DMS53 (cell line): ENCODE data around the gene SPNS3.
A peak's percentile ranks its signal among the peaks of the same experiment; 100 is the strongest.

Experiments used
- DNase-seq: peaks from one replicate; lab custom pipeline; 2025; lab: John Stamatoyannopoulos, UW

Gene SPNS3

DNA sequence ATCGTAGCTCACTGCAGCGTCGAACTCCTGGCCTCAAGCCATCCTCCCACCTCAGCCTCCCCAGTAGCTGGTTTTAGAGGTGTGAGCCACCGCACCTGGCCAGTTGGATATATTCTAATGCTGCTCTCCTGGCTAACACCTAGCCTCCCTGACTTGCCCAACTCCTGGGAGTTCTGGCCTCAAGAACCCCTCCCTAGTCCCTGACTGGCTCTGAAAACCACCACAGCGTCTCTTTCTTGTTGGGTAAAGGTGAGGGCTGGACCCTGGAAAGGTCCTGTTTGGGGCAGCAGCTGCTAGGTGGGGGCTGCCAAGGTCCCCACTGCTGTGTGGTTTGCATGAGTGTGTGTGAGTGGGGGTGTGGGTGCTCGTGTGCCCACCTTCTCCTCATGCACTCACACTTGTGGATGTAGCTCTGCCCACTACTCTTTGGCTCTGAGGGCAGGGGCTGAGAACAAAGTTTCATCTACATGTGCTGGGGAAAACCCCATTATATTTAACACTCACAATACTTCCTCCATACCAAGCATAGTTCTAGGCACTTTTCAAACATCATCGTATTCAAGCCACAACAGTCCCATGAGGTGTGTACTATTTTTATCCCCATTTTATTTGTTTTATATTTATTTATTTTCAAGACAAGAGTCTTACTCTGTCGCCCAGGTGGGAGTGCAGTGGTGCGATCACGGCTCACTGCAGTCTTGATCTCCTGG lies 7.1 kb upstream of the SPNS3 start:
- no peak for DNase-seq

DNA sequence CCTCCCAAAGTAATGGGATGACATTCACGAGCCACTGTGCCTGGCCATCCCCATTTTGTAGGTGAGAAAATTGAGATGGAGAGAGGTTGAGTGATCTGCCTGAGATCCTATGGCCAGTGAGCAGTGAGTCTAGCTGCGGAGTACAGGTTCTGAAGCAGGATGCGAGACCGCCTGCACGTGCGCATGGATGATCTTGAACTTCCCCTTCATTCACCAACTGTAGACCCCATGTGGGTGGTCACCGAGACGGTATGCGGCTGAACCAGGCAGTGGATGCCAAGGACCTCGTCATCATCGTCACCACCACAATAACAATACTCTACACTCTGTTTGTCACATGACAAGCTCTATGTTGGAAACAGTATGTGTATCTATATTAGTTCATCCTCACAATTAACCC lies 6.2 kb upstream of the SPNS3 start:
- no peak for DNase-seq

DNA sequence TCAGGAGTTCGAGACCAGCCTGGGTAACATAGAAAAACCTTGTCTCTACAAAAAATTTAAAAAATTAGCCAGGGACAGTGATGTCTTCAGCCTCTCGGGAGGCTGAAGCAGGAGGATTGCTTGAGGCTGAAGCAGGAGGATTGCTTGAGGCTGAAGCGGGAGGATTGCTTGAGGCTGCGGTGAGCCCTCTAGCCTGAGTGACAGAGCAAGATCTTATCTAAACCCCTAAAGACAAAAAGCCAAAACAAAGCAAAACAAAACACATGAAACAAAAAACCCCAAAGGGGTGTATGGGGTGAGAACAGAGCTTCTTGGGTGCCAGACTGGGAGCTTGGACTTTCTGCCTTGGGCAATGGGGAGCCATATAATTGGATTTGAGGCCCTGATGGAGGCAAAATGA lies 2.6 kb downstream of the SPNS3 start:
- DNase-seq: no peak

DNA sequence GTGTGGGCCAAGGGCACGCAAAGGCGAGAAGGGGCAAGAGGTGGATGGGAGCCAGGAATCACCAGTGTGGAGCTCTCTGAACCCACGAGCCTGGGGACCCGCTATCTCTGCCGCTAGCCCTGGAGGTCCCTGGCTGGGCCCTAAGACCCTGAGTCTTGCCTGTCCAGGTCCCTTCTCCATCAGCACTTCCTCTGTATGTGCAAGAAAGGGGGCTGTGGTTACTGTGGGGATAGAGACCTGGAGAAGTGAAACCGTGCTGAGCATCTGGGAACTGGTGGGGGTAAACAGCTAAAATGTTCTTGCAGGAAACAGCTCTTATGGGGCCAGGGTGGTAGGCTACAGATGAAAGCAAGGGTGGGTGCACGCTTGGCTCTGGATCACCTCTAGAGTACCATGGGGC lies 3.1 kb downstream of the SPNS3 start:
- no peak for DNase-seq

DNA sequence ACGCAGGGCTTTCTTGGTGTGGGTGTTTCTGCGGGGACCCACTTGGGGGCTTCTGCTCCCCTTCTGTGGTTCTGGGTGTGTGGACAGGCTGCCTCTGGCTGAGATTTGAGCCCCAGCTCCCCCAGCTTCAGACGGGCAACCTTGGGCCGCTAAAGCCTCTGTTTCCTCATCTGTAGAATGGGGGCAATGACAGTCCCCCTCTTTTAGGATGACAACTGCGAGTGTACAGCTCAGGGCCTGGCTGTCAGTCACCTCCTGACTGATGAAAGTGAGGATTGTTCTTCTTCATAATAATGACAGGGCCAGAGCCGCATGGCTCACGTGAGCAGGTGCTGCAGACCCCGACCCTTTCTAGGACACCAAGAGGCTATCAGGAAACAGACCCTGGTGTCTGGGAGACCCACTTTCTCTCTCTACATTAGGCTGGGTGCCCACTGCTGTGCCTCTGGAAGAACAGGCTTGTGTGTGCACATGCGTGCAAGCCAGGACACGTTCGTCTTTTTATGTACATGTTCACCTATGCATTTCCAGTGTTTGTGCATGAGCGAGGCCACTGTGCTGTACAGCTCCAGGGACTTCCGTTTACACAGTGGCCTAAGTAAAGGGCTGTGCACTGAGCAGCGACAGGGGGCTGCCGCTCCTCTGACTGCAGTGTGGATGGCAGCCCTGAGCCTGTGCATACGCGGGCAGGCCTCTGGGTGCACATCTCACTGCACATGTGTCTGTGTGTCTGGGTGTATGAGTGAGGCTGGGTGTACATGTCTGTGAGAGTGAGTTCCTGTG lies 4.6 kb downstream of the SPNS3 start:
- DNase-seq: no peak

DNA sequence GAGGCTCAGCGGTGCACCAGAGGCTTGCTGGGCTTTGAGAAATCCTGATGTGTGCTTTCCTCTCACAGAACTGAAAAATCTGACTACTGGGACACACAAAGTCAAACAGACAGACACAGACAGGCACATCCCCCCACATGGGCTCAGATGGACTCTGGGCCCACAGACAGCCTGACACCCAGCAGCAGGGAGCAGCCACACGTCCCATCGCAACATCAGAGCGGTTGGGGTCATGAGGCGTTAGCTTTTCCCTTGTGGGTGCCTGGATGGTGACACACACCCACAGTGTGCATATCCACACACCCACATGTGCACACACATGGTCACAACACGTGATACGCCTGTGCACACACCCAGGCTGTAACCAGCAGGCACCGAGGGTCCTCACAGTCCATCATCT lies 6.3 kb downstream of the SPNS3 start:
- no peak for DNase-seq

DNA sequence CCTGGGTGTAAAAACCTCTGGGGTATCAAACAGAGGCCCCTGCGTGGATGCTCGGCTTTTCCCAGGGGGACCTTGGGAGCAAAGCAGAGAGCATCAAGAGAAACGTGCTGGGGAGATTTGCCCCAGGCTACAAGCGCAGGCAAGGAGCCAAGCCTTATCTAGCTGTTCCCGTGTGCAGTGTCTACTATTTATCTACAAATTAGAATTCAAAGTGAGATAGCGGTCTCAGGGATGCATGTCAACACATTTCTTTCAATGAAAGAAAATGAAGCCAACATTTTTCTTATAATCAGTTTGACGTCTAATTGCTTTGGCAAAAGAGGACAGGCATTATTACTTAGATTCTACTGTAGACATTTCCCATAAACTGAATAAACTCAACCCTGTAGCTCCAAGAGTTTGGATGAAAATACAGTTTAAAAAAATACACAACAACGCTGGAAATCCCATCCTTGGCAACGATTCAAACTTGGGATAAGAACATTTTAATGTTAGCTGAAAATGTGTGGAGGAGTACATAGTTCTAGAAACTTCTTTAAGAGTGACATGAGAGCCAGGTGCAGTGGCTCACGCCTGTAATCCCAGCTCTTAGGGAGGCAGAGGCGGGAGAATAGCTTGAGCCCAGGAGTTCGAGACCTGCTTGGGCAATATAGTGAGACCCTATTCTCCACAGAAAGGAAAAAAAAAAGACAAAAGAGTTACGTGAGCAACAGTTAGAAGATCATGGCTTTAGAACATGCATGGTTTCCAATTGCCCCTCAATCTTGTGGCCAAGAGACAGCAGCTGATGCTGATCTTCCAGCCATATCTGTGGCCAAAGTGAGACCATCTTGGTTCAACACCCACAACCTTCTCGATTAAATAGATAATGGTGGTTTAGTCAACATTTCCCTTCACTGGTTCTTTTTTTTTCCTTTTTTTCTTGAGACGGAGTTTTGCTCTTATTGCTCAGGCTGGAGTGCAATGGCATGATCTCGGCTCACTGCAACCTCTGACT lies 7.2 kb downstream of the SPNS3 start:
- no peak for DNase-seq

DNA sequence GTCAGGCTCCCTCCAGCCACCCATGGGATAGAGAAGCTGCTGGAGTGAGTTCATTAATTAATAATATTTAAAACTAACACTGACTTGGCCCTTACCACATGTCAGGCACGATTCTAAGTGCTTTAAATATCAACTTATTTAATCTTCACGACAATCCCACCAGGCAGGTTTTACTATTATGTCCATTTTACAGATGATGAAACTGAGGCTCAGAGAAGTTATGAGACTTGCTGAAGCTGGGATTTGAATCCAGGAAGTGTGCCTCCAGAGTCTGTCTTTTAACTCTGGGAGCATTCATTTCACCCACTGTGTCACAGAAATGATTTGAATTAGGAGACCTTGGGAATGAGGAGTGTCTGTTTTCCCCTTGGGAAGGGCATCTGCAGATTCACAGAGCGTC lies 8.8 kb downstream of the SPNS3 start:
- DNase-seq: no peak

DNA sequence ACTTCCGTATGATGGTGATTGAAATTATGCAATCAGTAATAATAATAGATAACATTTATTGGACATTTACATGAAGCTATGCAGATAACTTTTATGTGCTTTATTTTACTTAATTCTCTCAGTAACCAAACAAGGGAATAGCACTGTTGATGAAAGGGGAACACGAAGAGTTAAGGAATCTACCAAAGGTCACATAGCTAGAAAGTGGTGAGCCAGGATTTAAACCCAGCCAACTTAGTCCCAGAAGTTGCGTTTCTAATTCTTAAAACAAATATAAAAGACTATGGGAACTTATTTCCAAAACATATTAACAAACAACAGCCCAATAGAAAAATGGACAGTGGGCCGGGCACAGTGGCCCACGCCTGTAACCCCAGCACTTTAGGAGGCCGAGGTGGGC lies 9.7 kb downstream of the SPNS3 start:
- DNase-seq: no peak

DNA sequence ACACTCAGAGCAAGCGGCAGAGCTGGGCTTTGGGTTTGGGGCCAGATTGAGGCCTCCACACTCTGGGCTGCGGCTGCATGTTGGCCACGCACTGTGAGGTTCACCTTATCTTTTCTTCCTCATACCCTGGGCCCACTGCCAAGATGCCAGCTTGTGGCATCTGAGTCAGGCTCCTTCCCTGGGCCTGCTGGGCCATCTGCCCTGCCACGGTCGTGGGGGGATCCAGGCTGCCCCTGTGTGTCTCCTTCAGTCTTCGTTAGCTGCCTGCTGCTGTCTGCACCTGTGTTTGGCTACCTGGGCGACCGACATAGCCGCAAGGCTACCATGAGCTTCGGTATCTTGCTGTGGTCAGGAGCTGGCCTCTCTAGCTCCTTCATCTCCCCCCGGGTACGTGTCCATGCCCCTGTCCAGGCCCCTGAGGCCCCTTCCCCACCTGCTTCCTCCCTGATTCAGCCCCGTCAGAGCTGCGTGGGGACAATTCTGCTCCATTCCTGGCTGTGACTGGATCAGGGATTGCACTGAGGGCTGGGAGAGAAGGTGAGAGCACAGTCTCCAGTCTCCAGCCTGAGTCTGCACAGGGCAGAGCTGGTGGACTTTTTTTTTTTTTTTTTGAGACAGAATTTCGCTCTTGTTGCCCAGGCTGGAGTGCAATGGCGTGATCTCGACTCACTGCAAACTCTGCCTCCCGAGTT lies 11.2 kb downstream of the SPNS3 start:
- no peak for DNase-seq

DNA sequence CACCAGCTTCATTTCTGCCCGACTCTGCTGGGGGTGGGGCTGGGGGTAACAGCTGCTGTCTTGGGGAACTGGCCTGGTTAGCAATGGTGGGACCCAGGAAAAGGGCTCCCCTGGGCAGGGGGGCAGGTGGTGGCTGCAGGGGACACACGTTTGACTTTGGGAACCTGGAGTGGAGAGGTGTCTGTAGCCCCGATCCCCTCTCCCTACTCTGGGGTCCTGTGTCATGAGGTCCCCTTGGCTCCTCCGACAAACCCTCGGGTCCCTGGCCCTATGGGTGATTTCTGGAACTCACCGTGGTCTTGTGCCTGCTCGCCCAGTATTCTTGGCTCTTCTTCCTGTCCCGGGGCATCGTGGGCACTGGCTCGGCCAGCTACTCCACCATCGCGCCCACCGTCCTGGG lies 12.0 kb downstream of the SPNS3 start:
- no peak for DNase-seq

DNA sequence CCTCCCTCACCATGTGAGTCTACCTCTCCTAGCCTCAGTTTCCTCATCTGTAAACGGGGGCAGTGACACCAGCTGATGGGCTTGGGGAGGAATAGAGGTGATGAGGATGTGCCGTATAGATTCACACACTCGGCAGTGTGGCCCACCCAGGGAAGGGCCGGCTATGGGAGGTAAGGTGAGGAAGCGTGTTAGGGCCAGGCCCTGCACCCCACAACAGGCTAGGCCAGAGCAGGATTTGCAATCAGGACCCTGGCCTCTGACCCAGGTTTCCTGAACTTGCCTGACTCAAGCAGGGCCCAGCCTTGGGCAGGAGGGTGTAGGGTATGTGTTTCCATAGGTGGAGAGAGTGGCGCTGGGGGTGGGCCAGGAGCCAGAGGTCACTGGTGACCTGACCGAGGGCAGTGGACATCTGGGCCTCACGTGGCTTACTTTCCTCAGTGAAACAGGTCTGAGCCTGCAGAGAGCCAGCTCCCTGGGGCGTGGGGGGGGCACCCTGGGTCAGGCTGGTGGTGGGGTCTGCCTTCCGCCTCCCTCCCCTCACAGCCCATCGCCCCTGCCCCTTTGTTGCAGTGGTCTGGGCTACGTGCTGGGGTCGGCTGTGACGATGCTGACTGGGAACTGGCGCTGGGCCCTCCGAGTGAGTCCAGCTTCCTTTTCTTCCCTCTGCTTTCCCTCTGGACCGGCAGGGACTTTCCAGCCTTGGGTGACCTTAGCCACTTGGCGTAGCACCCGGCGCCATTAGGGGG lies 12.8 kb downstream of the SPNS3 start:
- no peak for DNase-seq

DNA sequence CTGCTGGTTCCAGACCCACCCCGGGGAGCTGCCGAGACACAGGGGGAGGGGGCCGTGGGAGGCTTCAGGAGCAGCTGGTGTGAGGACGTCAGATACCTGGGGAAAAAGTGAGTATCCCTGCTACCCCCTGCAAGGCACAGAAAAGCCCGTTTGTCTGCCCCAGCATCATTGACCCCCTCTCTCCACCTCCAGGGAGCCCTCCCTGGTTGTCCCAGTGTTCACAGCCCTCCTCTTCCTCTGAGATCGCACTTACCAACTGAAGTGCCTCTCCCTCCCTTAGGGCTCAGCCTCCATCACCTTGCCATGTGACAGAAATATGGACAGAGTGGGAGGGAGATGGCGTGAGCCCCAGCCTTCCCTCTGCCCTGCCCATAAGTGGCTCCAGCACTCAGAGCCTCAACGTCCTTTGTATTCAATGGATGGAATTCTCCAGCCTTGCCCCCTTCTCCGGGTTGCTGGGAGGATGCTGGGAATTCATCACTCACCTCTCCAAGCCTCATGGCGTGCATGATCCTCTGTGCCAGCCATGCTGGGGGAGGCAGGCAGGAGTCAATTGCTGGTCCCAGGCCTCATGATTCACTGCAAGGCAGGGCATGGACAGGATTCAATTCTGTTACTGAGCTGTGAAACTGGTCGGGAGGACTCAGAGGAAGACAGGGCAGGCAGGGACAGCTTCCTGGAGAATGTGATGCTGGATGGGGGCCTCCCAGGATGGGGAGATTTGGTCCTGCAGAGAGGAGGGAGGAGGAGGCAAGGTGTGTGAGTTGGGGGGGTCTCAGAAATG lies 14.6 kb downstream of the SPNS3 start:
- no peak for DNase-seq

DNA sequence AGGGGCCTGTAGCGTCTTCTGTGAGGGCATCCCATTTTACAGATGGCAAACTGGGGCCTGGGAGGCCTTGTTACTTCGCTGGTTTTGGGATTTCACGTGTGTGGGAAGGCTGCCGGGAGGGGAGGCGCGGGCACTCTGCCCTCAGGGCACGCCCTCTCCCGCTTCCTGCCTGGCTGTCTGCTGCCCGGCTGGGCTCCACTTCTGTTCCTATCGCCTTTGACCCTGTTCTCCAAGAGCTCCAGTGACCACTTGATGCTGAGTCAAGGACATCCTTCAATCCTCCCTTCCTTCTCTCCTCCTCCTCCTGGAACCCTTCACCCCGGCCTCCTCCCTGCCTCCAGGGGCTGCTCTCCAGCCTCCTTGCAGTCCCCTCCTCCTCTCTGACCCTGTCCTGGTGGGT lies 16.0 kb downstream of the SPNS3 start:
- peak; percentile 28 for DNase-seq

DNA sequence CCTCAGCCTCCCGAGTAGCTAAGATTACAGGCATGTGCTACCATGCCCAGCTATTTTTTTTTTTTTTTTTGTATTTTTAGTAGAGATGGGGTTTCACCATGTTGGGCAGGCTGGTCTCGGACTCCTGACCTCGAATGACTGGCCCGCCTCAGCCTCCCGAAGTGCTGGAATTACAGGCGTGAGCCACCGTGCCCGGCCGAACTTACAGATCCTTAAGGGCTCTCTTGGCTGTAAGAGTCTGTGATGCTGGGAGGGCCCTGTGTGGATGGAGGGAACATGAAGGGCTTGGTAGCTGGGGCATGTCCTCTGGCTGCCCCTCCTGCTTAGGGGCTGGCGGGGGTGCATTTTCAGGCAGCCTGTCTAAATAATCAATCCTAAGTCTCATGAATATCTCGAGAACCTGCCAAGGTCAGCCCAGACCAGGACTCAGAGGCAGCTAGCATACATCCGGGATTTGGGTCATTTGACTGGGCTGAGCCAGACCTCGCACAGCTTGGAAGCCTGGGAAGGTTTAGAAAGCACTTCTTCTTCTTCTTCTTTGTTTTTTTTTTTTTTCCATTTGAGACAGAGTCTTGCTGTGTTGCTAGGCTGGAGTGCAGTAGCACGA lies 17.1 kb downstream of the SPNS3 start:
- DNase-seq: no peak

DNA sequence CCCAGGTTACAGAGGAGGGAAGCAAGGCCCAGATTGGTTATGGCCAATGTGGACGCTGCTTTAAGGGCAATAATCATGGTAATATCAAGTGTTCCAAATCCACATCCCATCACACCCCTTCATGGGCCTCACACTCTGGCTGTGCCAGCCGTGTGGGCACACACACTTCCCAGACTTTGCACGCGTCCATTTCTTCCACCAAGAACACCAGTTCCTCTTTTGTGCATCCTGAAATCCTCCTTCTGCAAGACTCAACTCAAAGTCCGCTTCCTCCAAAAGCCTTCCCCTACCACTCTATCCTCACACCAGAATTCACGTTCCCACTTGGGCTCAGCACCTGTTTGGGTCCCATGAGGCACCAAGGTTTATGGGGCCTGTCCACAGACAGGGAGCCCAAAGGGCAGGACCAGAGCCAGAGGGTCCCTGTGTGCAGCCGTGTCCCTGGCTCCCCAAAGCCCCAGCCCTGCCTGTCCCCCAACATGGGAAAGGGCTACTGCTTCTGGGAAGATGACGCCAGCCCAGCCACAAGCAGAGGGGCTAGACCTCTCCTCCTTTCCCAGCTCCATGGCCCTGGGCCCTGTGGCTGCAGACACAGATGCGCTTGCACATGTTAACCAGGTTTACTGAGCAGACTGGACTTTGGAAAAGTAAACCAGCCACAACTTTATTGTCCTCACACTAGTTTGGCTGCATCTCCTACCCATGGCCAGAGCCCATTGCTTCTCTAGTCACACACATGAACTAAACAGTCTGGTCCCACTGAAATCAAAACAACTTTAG lies 20.3 kb downstream of the SPNS3 start:
- no peak for DNase-seq

DNA sequence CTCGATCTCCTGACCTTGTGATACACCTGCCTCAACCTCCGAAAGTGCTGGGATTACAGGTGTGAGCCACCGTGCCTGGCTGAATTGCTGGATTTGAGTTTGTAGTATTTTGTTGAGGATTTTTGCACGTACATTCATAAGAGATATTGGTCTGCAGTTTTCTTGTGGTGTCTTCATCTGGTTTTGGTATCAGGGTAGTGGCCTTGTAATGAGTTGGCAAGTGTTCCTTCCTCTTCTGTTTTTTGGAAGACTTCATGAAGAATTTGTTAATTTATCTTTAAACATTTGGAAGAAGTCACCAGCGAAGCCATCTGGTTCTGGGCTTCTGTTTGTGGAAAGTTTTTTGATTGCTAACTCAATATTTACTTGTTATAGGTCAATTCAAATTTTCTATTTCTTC lies 26.9 kb downstream of the SPNS3 start:
- no peak for DNase-seq

DNA sequence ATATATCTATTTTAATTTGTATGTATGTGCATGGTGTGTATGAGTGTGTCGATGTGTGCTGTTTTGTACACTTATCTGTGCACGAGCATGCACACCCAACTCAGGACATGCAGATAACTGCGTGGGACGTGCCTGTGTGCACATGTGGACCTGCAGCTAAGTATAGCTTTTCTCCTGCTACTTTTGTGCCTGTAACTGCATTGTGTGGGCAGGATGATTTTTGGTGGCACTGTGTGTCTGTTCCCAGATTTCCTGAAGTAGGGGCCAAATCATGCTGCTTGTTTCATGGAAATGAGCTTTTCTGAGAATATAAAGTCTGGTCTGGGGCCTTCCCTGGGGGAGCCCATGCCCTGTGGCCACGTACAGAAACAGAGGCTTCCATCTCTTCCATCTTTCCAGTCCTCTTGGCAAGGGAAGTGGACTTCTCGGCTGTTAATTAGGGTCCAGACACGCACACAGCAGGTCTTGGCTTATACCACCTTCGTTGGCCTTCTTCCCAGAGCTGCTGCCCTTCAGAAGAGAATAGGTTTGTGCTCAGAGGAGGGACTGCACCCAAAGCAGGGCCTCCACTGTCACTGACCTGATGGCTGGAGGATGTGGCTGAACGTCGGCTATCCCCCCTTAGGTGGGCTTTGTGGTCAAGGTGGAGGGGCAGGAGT lies 30.2 kb downstream of the SPNS3 start:
- no peak for DNase-seq

DNA sequence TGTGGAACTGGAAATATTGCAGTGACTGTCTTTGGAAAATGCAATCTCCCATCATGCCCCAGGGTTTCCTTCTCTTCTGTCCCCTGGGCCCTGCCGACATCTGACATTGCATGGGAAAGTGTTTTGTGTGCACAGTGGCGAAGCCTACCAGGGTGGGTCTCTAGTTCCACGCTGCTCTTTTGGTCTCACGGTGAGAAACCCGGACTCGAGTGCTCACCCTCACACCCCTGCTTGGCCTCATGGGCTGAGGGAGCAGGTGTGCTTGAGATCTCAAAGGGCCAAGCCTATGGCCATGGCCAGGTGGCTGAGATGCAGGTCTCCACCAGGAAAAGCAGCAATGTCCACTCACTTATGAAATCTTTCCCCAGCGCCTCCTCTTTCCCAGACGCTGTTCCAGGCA lies 32.0 kb downstream of the SPNS3 start:
- no peak for DNase-seq
